ENCODE data around the gene NCAPH2. TPM values are rescaled to one million over a fixed set of nuclear protein-coding genes. Genes with fewer than 3 reads are reported as not detected.

Gene NCAPH2
- total and polyA plus RNA-seq, 9 of the 15 experiments (the other 6 are each of a cell fraction or from before 2014, with no cell fraction given): 3.6 to 88.6 (median 32.4) TPM

DNA sequence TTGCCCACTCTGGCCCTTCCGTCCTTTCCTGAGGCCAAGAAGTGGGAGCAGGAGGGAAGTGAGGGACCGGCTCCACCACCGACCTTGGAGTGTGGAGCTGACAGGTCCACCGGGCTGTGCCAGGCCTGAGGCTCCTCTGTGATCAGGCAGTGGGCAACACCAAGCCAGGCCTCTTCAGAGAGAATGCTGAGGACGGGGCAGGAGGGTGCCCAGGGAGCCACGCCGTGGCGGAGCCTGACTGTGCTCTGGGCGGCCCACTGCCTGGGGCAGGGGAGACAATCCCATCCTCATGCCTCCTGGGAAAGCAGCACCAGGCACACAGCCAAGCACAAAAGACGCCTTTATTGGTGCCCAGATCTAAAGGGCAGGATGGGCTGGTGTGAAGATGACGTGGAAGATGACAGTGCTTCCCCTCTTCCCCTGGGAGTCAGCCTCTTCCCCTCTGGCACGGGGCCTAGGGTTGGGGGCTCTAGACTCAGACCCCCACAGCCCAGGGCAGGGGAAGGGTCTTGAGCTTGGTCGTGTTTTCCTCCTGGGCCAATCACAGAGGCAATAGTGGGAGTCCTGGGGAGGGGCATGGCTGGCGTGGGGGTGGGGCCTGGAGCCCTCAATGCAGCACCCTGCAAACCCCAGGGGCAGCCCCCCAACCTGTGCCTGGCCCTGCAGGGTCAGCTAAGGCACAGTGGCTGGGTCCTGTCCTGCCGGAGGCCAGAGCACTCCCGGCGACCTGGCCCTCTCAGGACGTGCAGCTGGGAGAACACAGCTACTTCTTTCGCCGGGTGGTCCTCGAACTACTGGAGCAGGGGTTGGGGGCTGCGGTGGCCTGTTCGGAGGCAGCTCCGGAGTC, 5.2 kb upstream of the NCAPH2 start:
- Histone ChIP-seq H3K9me1 (ENCODE audit: control insufficient read depth, insufficient read depth, low read length) (no peaks in the 10 kb centered on the region), H3K79me2 (ENCODE audit: control insufficient read depth, insufficient read depth, low read length) (peaks cover 11% of the 10 kb centered on the region), H3K9ac (ENCODE audit: insufficient read depth in 1 of 2, low read depth in 2 of 2, low read length in 2 of 2) (no peak overlapping the region), H3K36me3 (ENCODE audit: control insufficient read depth, insufficient read depth, low read length) (peaks cover 22% of the 10 kb centered on the region; the same call in 1 of the 3 replicates), H4K20me1 (replicated peaks; ENCODE audit: control insufficient read depth, insufficient read depth, low read length) (no peaks in the 10 kb centered on the region), H3K27me3 (ENCODE audit: control insufficient read depth in 2 of 2, insufficient read depth in 2 of 2, low read length in 2 of 2) (no peaks in the 10 kb centered on the region), H3K4me3 (no peak overlapping the region), H3K4me1 (replicated peaks in 1 of 2; ENCODE audit: control insufficient read depth in 2 of 2, insufficient read depth in 2 of 2, low read length in 2 of 2) (peaks cover 1 to 41% of the 10 kb centered on the region in 2 experiments; a peak in 3 of 5 replicates), H3K4me2 (ENCODE audit: insufficient read depth, low read length) (no peak overlapping the region), H3K9me3 (replicated peaks; ENCODE audit: control insufficient read depth, insufficient read depth, low read depth, low read length) (0 out of 2 replicates have a peak, but pooled peaks cover 1% of the 10 kb centered on the region), H2AFZ (ENCODE audit: low read depth, low read length) (no peak overlapping the region), H3K27ac (ENCODE audit: extremely low read depth, low read depth, low read length) (no peak overlapping the region)
- no peak for DNase-seq (ENCODE audit: extremely low read depth in 1 of 4, low spot score in 3 of 4)
- intact Hi-C loops (cut with micrococcal nuclease) (no loop called here), in situ Hi-C loops (cut with MboI) (no loop called here)
- no peak for ATAC-seq
- TF ChIP-seq ZNF668 (CRISPR knock-in tag; IDR thresholded peaks at IDR 0.05): no peak
- peak; percentile 17; the same call in 1 of the 2 replicates for TF ChIP-seq POLR2G (IDR thresholded peaks at IDR 0.05; ENCODE audit: low read depth, low read length)
- TF ChIP-seq HIVEP1 (CRISPR knock-in tag; IDR thresholded peaks at IDR 0.05): no peak
- TF ChIP-seq ZSCAN29 (IDR thresholded peaks at IDR 0.05): no peak
- no peak for TF ChIP-seq ZNF589 (CRISPR knock-in tag; IDR thresholded peaks at IDR 0.05; ENCODE audit: low read depth)
- TF ChIP-seq, protein P1, sequence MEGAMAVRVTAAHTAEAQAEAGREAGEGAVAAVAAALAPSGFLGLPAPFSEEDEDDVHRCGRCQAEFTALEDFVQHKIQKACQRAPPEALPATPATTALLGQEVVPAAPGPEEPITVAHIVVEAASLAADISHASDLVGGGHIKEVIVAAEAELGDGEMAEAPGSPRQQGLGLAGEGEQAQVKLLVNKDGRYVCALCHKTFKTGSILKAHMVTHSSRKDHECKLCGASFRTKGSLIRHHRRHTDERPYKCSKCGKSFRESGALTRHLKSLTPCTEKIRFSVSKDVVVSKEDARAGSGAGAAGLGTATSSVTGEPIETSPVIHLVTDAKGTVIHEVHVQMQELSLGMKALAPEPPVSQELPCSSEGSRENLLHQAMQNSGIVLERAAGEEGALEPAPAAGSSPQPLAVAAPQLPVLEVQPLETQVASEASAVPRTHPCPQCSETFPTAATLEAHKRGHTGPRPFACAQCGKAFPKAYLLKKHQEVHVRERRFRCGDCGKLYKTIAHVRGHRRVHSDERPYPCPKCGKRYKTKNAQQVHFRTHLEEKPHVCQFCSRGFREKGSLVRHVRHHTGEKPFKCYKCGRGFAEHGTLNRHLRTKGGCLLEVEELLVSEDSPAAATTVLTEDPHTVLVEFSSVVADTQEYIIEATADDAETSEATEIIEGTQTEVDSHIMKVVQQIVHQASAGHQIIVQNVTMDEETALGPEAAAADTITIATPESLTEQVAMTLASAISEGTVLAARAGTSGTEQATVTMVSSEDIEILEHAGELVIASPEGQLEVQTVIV (CRISPR knock-in tag; IDR thresholded peaks at IDR 0.05; ENCODE audit: borderline replicate concordance): no peak
- no TSS peak for BruUV-seq (replicated peaks)
- 90% methylated on average over 8 of the region's 24 CpGs for WGBS (ENCODE audit: insufficient coverage, low coverage, missing lambda C conversion rate)
- ChIA-PET POLR2A (interaction anchor here (1.2 kb wide), 1 partner anchor 33 kb away, joined by 4 read pairs; no protein-coding TSS in a partner anchor), CTCF (ENCODE audit: low intra/inter-chr PET ratio) (no interaction called here)
- no peak for FAIRE-seq
